Peyer's patch (tissue), 4 donors: ENCODE results near the gene SORCS3.

Source experiments
- POLR2A ChIP-seq, 2 donors: fragments of 450-650 bp; IDR thresholded peaks; one replicate each; pipeline ENCODE4 v1.5.1; 2017; ENCODE audit warnings: antibody characterized with exemption in 2 of 2, mild to moderate bottlenecking in 2 of 2, moderate library complexity in 2 of 2
- TF ChIP-seq, protein P1 (sequence below), 6 experiments: fragments of 450-650 bp in 4 of 6; fragments of 200-600 bp in 2 of 6; sonication (generic) in 1 of 6; IDR thresholded peaks; one replicate each; pipeline ENCODE4 v1.5.1; 2017 to 2019; ENCODE audit warnings: antibody characterized with exemption in 6 of 6, mild to moderate bottlenecking in 3 of 6, moderate library complexity in 1 of 6

DNA sequence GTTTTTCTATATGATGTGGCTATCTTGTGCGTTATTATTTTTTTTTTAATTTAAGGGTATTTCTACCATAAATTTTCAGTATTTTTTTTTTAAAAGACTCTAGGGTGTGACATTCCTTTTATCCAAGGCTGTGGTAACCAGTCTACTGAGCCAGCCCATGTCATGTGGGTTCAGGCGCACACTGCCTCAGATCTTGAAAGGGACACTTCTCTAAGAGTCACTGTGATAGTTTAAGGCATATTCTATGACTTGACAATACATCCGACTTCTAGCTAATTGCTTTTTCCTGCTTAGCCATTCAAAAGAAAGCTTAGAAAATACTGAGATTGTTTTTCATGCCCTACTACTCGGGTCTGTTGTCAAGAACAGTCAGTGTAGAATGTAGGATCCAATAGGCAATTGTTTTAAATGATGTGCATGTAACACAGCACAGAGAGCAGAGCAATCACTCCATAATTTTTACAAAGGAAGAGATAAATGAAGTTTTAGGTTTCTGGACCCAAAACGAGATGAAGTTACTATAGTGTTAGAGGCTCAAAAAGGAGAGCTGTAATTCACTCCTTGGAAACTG, 263.7 kb downstream of the SORCS3 start:
- TF ChIP-seq, protein P1, sequence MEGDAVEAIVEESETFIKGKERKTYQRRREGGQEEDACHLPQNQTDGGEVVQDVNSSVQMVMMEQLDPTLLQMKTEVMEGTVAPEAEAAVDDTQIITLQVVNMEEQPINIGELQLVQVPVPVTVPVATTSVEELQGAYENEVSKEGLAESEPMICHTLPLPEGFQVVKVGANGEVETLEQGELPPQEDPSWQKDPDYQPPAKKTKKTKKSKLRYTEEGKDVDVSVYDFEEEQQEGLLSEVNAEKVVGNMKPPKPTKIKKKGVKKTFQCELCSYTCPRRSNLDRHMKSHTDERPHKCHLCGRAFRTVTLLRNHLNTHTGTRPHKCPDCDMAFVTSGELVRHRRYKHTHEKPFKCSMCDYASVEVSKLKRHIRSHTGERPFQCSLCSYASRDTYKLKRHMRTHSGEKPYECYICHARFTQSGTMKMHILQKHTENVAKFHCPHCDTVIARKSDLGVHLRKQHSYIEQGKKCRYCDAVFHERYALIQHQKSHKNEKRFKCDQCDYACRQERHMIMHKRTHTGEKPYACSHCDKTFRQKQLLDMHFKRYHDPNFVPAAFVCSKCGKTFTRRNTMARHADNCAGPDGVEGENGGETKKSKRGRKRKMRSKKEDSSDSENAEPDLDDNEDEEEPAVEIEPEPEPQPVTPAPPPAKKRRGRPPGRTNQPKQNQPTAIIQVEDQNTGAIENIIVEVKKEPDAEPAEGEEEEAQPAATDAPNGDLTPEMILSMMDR (IDR thresholded peaks at IDR 0.05) = no peak
- no peak for TF ChIP-seq POLR2A (IDR thresholded peaks at IDR 0.05)
